GM18498 (cell line): ENCODE measurements around the gene GPX4.

Experiments
- ATAC-seq: cut with Tn5 transposase; IDR thresholded peaks from one replicate; pipeline ENCODE4 v1.9.1; 2021; ENCODE audit warnings: mild to moderate bottlenecking, moderate library complexity; ENCODE audit not compliant: unreplicated experiment

Gene GPX4

GRCh38 chr19:1102407-1103131, 1.2 kb upstream of the GPX4 start:
- ATAC-seq, result no peak

- ATAC-seq, result no peak
Observed at GRCh38 chr19:1103132-1103707, 574 bp upstream of the GPX4 start.

- ATAC-seq, result peak; percentile 43
Observed at GRCh38 chr19:1104311-1105007, 665 bp downstream of the GPX4 start.

GRCh38 chr19:1105008-1105872, 1.4 kb downstream of the GPX4 start:
- ATAC-seq, result peak; percentile 2

GRCh38 chr19:1105873-1106840, 2.4 kb downstream of the GPX4 start:
- ATAC-seq, result no peak

- ATAC-seq, result no peak
Observed at GRCh38 chr19:1106841-1107660, 3.3 kb downstream of the GPX4 start.

GRCh38 chr19:1107661-1108261, 4.0 kb downstream of the GPX4 start:
- no peak for ATAC-seq

GRCh38 chr19:1108291-1109031, 4.7 kb downstream of the GPX4 start:
- no peak for ATAC-seq

GRCh38 chr19:1109032-1109551, 5.3 kb downstream of the GPX4 start:
- no peak for ATAC-seq

GRCh38 chr19:1109697-1110671, 6.2 kb downstream of the GPX4 start:
- no peak for ATAC-seq

GRCh38 chr19:1110809-1111640, 7.2 kb downstream of the GPX4 start:
- ATAC-seq, result no peak

- ATAC-seq, result no peak
Observed at GRCh38 chr19:1111641-1112267, 8.0 kb downstream of the GPX4 start.

- ATAC-seq, result no peak
Observed at GRCh38 chr19:1112268-1113029, 8.7 kb downstream of the GPX4 start.
